ENCODE data around the gene SLC27A1. TPM values are rescaled to one million over a fixed set of nuclear protein-coding genes. Genes with fewer than 3 reads are reported as not detected.

SLC27A1 gene
- total RNA-seq, 1 donor from 2014 or later = 22.1 TPM

- TF ChIP-seq POLR2AphosphoS5 (IDR thresholded peaks at IDR 0.05; ENCODE audit: insufficient read depth in 1 of 2, low read depth in 1 of 2) (no peak), POLR2A (IDR thresholded peaks at IDR 0.05) (no peak)
- TF ChIP-seq, protein P1, sequence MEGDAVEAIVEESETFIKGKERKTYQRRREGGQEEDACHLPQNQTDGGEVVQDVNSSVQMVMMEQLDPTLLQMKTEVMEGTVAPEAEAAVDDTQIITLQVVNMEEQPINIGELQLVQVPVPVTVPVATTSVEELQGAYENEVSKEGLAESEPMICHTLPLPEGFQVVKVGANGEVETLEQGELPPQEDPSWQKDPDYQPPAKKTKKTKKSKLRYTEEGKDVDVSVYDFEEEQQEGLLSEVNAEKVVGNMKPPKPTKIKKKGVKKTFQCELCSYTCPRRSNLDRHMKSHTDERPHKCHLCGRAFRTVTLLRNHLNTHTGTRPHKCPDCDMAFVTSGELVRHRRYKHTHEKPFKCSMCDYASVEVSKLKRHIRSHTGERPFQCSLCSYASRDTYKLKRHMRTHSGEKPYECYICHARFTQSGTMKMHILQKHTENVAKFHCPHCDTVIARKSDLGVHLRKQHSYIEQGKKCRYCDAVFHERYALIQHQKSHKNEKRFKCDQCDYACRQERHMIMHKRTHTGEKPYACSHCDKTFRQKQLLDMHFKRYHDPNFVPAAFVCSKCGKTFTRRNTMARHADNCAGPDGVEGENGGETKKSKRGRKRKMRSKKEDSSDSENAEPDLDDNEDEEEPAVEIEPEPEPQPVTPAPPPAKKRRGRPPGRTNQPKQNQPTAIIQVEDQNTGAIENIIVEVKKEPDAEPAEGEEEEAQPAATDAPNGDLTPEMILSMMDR (IDR thresholded peaks at IDR 0.05) = no peak
- H3K36me3 ChIP-seq = no peaks in the 10 kb centered on the region
- H3K27me3 ChIP-seq = no peaks in the 10 kb centered on the region
- DNase-seq (ENCODE audit: extremely low spot score in 2 of 2) = no peak
- intact Hi-C loops (cut with DNase I) = no loop called here
- H3K9me3 ChIP-seq = no peaks in the 10 kb centered on the region
- no peak overlapping the region for H3K4me3 ChIP-seq
- no peak overlapping the region for H3K27ac ChIP-seq
- peaks cover 7% of the 10 kb centered on the region for H3K4me1 ChIP-seq
Measured at GRCh38 chr19:17481986-17482385, 11.7 kb downstream of the SLC27A1 start.

DNA sequence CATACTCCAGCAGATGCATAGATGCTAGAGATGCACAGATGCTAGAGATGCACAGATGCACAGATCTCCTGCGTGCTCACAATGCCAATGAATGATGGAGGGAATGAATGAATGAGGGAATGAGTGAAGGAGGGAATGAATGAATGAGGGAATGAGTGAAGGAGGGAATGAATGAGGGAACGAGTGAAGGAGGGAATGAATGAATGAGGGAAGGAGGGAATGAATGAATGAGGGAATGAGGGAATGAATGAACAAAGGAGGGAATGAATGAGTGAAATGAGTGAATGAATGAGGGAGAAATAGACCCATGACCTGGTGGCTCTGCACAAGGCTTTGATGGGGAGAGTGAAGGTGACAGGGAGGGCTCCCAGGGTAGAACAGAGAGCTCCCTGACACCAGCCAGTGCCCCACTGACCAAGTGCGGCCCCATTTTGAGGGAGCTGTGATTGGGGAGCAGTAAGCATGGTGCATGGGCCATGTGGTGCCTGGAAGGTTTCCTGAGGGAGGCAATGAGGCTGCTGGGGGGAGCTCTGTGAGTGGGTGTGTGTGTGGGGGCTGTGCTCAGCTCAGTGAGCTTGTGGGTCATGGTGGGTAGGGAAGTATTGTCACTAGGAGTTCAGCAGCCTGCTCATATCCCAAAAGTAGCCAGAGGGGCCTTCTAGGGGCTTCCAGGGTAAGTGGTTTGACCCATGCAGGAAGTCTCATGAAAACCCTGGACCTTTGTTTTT is 12.7 kb downstream of the SLC27A1 start:
- H3K4me1 ChIP-seq = peaks cover 13% of the 10 kb centered on the region
- intact Hi-C loops (cut with DNase I) = no loop called here
- TF ChIP-seq, protein P1 (IDR thresholded peaks at IDR 0.05) = no peak
- TF ChIP-seq POLR2AphosphoS5 (IDR thresholded peaks at IDR 0.05; ENCODE audit: insufficient read depth in 1 of 2, low read depth in 1 of 2) = no peak
- TF ChIP-seq POLR2A (IDR thresholded peaks at IDR 0.05) = no peak

DNA sequence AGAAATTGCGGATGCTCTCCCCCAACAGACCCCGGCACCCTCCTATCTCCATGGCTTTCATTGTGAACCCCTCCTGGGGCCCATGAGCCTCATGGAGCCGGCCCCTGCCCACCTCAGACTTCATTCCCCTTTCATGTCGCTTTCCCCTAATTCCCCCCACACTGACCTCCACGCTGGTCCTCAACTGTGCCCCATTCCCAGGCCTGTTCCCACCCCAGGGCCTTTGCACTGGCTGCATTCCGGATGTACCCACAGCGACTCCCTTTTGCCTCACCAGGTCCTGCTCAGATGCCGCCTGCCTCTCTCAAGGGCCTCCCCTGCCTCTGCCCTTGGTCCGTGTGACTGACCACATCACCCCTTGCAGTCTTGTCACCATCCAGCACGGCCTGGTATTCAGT is 13.3 kb downstream of the SLC27A1 start:
- H3K9me3 ChIP-seq = no peaks in the 10 kb centered on the region
- TF ChIP-seq, protein P1 (IDR thresholded peaks at IDR 0.05) = no peak
- no peak for TF ChIP-seq POLR2AphosphoS5 (IDR thresholded peaks at IDR 0.05; ENCODE audit: insufficient read depth in 1 of 2, low read depth in 1 of 2)
- no peak for TF ChIP-seq POLR2A (IDR thresholded peaks at IDR 0.05)
- H3K4me3 ChIP-seq = no peak overlapping the region
- no peaks in the 10 kb centered on the region for H3K27me3 ChIP-seq
- DNase-seq (ENCODE audit: extremely low spot score in 2 of 2) = no peak
- peaks cover 19% of the 10 kb centered on the region for H3K4me1 ChIP-seq
- H3K27ac ChIP-seq = no peak overlapping the region
- intact Hi-C loops (cut with DNase I) = no loop called here
- no peaks in the 10 kb centered on the region for H3K36me3 ChIP-seq

More for the DNA sequence above, 12.7 kb downstream of the SLC27A1 start:
- Histone ChIP-seq H3K36me3 (no peaks in the 10 kb centered on the region), H3K9me3 (no peaks in the 10 kb centered on the region), H3K27ac (no peak overlapping the region), H3K27me3 (no peaks in the 10 kb centered on the region), H3K4me3 (no peak overlapping the region)
- no peak for DNase-seq (ENCODE audit: extremely low spot score in 2 of 2)

- DNase-seq (ENCODE audit: extremely low spot score in 2 of 2) = no peak
- H3K27ac ChIP-seq = no peak overlapping the region
- H3K9me3 ChIP-seq = no peaks in the 10 kb centered on the region
- H3K4me3 ChIP-seq = no peak overlapping the region
- intact Hi-C loops (cut with DNase I) = no loop called here
- H3K27me3 ChIP-seq = no peaks in the 10 kb centered on the region
- no peaks in the 10 kb centered on the region for H3K36me3 ChIP-seq
- H3K4me1 ChIP-seq = peaks cover 22% of the 10 kb centered on the region
- TF ChIP-seq, protein P1 (IDR thresholded peaks at IDR 0.05) = no peak
- TF ChIP-seq POLR2AphosphoS5 (IDR thresholded peaks at IDR 0.05; ENCODE audit: insufficient read depth in 1 of 2, low read depth in 1 of 2) (no peak), POLR2A (IDR thresholded peaks at IDR 0.05) (no peak)
Measured at GRCh38 chr19:17484520-17485185, 14.3 kb downstream of the SLC27A1 start.

Measured in vagina (tissue), 2 donors.